ENCODE data around the gene SPIN1.

SPIN1 gene

GRCh38 chr9:88464851-88465250, 76.6 kb downstream of the SPIN1 start:
- ATAC-seq: no peak
- TF ChIP-seq CSDC2 (CRISPR knock-in tag; IDR thresholded peaks at IDR 0.05): no peak
- TF ChIP-seq ISL1 (CRISPR knock-in tag; IDR thresholded peaks at IDR 0.05): no peak
- TF ChIP-seq ZNF70 (CRISPR knock-in tag; IDR thresholded peaks at IDR 0.05): no peak
- TF ChIP-seq CREB5 (CRISPR knock-in tag; IDR thresholded peaks at IDR 0.05; ENCODE audit: low read depth): no peak
- no peak for TF ChIP-seq SNAI2 (CRISPR knock-in tag; IDR thresholded peaks at IDR 0.05)
- no peak for TF ChIP-seq CSRNP3 (CRISPR knock-in tag; IDR thresholded peaks at IDR 0.05)
- TF ChIP-seq GLIS3 (CRISPR knock-in tag; IDR thresholded peaks at IDR 0.05): no peak
- TF ChIP-seq ZNF565 (CRISPR knock-in tag; conservative IDR thresholded peaks at IDR 0.05; ENCODE audit: low read depth): no peak
- TF ChIP-seq ZC3H10 (CRISPR knock-in tag; IDR thresholded peaks at IDR 0.05): no peak
- no peak for TF ChIP-seq TSHZ2 (CRISPR knock-in tag; IDR thresholded peaks at IDR 0.05)
- TF ChIP-seq TCF4 (CRISPR knock-in tag; IDR thresholded peaks at IDR 0.05; ENCODE audit: borderline replicate concordance): no peak
- no peak for TF ChIP-seq ESRRG (CRISPR knock-in tag; IDR thresholded peaks at IDR 0.05)
- TF ChIP-seq TOX (CRISPR knock-in tag; IDR thresholded peaks at IDR 0.05; ENCODE audit: borderline replicate concordance): no peak
- TF ChIP-seq POU6F1 (CRISPR knock-in tag; IDR thresholded peaks at IDR 0.05; ENCODE audit: borderline replicate concordance, low read depth): no peak
- TF ChIP-seq PATZ1 (CRISPR knock-in tag; IDR thresholded peaks at IDR 0.05; ENCODE audit: borderline replicate concordance): no peak
- no peak for TF ChIP-seq ZNF8 (CRISPR knock-in tag; IDR thresholded peaks at IDR 0.05)

- ATAC-seq: no peak
- no peak for TF ChIP-seq PPARA (CRISPR knock-in tag; IDR thresholded peaks at IDR 0.05; ENCODE audit: borderline replicate concordance)
Observed at GRCh38 chr9:88468226-88468625, 80.0 kb downstream of the SPIN1 start.

GRCh38 chr9:88476491-88477271, 88.4 kb downstream of the SPIN1 start:
- ATAC-seq: peak; percentile 33
- no peak for TF ChIP-seq PPARA (CRISPR knock-in tag; IDR thresholded peaks at IDR 0.05; ENCODE audit: borderline replicate concordance)
- TF ChIP-seq ZFP3 (CRISPR knock-in tag; IDR thresholded peaks at IDR 0.05): no peak
- TF ChIP-seq ZNF8 (CRISPR knock-in tag; IDR thresholded peaks at IDR 0.05): no peak
- TF ChIP-seq POU6F1 (CRISPR knock-in tag; IDR thresholded peaks at IDR 0.05; ENCODE audit: borderline replicate concordance, low read depth): no peak
- TF ChIP-seq GLIS3 (CRISPR knock-in tag; IDR thresholded peaks at IDR 0.05): no peak
- no peak for TF ChIP-seq CSRNP3 (CRISPR knock-in tag; IDR thresholded peaks at IDR 0.05)
- TF ChIP-seq OSR1 (CRISPR knock-in tag; IDR thresholded peaks at IDR 0.05): no peak
- TF ChIP-seq CREB5 (CRISPR knock-in tag; IDR thresholded peaks at IDR 0.05; ENCODE audit: low read depth): no peak
- no peak for TF ChIP-seq PATZ1 (CRISPR knock-in tag; IDR thresholded peaks at IDR 0.05; ENCODE audit: borderline replicate concordance)
- no peak for TF ChIP-seq ZNF565 (CRISPR knock-in tag; conservative IDR thresholded peaks at IDR 0.05; ENCODE audit: low read depth)
- no peak for TF ChIP-seq TCF4 (CRISPR knock-in tag; IDR thresholded peaks at IDR 0.05; ENCODE audit: borderline replicate concordance)
- no peak for TF ChIP-seq TOX (CRISPR knock-in tag; IDR thresholded peaks at IDR 0.05; ENCODE audit: borderline replicate concordance)
- no peak for TF ChIP-seq ZNF70 (CRISPR knock-in tag; IDR thresholded peaks at IDR 0.05)
- no peak for TF ChIP-seq ISL1 (CRISPR knock-in tag; IDR thresholded peaks at IDR 0.05)
